ENCODE data around the gene TDG. TPM values are rescaled to one million over a fixed set of nuclear protein-coding genes. Genes with fewer than 3 reads are reported as not detected.

TDG gene
- total RNA-seq, 4 donors from 2014 or later, result 18.9 to 24.3 (median 21.1) TPM

DNA sequence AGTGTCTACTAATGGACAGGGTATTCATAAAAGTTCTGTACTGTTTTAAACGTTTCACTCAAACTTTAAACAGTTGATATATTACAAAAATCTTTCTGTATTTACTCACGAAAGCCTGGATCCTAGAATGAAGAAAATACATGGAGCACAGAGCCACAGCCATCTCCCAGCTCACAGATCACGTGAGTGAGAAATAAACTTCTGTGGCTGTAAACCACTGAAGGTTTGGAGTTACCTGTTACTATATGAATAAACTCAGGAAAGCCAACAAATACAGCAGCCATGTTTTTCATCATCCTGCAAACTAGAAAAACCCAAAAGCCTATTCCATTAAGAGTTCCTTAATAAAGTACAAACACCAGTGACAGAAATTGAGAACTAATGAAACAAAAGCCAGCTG, 867 bp upstream of the TDG start:
- TF ChIP-seq, protein P1, sequence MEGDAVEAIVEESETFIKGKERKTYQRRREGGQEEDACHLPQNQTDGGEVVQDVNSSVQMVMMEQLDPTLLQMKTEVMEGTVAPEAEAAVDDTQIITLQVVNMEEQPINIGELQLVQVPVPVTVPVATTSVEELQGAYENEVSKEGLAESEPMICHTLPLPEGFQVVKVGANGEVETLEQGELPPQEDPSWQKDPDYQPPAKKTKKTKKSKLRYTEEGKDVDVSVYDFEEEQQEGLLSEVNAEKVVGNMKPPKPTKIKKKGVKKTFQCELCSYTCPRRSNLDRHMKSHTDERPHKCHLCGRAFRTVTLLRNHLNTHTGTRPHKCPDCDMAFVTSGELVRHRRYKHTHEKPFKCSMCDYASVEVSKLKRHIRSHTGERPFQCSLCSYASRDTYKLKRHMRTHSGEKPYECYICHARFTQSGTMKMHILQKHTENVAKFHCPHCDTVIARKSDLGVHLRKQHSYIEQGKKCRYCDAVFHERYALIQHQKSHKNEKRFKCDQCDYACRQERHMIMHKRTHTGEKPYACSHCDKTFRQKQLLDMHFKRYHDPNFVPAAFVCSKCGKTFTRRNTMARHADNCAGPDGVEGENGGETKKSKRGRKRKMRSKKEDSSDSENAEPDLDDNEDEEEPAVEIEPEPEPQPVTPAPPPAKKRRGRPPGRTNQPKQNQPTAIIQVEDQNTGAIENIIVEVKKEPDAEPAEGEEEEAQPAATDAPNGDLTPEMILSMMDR (IDR thresholded peaks at IDR 0.05), result no peak
- no peak for TF ChIP-seq POLR2A (IDR thresholded peaks at IDR 0.05)
- intact Hi-C loops (cut with DNase I; ENCODE audit: low total_unique reads), result no loop called here
- 11 to 16% methylated on average over 3 of the region's 3 CpGs for WGBS, 2 donors
- DNase-seq (ENCODE audit: low spot score in 2 of 2), result no peak
- H3K4me3 ChIP-seq (ENCODE audit: low read depth, poor library complexity, severe bottlenecking), result peak overlapping the region; percentile 87

- WGBS, 2 donors, result 0 to 1% methylated on average over 11 of the region's 11 CpGs
- TF ChIP-seq POLR2A (IDR thresholded peaks at IDR 0.05), result no peak
- TF ChIP-seq, protein P1 (IDR thresholded peaks at IDR 0.05), result no peak
- intact Hi-C loops (cut with DNase I; ENCODE audit: low total_unique reads), result no loop called here
- peak overlapping the region; percentile 87 for H3K4me3 ChIP-seq (ENCODE audit: low read depth, poor library complexity, severe bottlenecking)
- DNase-seq (ENCODE audit: low spot score in 2 of 2), result no peak
Observed at GRCh38 chr12:103965255-103965589, 450 bp upstream of the TDG start.

- intact Hi-C loops (cut with DNase I; ENCODE audit: low total_unique reads), result no loop called here
Observed at GRCh38 chr12:103966736-103967135, 1.1 kb downstream of the TDG start.

GRCh38 chr12:103969391-103969790, 3.7 kb downstream of the TDG start:
- intact Hi-C loops (cut with DNase I; ENCODE audit: low total_unique reads), result no loop called here
- H3K4me3 ChIP-seq (ENCODE audit: low read depth, poor library complexity, severe bottlenecking), result no peak overlapping the region
- TF ChIP-seq, protein P1 (IDR thresholded peaks at IDR 0.05), result no peak
- no peak for TF ChIP-seq POLR2A (IDR thresholded peaks at IDR 0.05)
- DNase-seq (ENCODE audit: low spot score in 2 of 2), result no peak
- WGBS, 2 donors, result 48 to 60% methylated on average over 2 of the region's 2 CpGs

More at GRCh38 chr12:103966736-103967135, 1.1 kb downstream of the TDG start:
- no peak overlapping the region for H3K4me3 ChIP-seq (ENCODE audit: low read depth, poor library complexity, severe bottlenecking)
- DNase-seq (ENCODE audit: low spot score in 2 of 2), result no peak
- WGBS, 2 donors, result 16 to 17% methylated on average over 1 of the region's 1 CpG
- no peak for TF ChIP-seq POLR2A (IDR thresholded peaks at IDR 0.05)
- TF ChIP-seq, protein P1 (IDR thresholded peaks at IDR 0.05), result no peak

DNA sequence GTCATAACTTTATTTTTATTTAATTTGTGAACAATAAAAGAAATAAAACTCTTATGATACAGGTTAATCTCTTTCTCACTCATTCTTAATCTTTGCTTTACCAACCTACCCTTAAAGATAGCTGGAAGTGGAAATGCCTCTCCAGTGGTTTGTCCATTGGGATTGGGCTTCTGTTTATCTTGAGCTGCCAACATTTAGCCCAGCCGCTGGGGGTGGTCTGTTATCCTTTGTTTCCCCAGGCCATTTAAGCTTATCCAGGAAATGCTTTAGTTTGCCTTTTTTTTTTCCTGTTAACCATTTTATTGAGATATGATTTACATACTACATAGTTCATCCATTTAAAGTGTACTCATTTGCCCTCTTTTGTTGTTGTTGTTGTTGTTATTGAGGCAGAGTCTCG, 8.2 kb downstream of the TDG start:
- TF ChIP-seq POLR2A (IDR thresholded peaks at IDR 0.05), result no peak
- TF ChIP-seq, protein P1 (IDR thresholded peaks at IDR 0.05), result no peak
- intact Hi-C loops (cut with DNase I; ENCODE audit: low total_unique reads), result no loop called here
- no peak for DNase-seq (ENCODE audit: low spot score in 2 of 2)
- H3K4me3 ChIP-seq (ENCODE audit: low read depth, poor library complexity, severe bottlenecking), result no peak overlapping the region
- WGBS, 2 donors, result 88 to 91% methylated on average over 2 of the region's 2 CpGs

DNA sequence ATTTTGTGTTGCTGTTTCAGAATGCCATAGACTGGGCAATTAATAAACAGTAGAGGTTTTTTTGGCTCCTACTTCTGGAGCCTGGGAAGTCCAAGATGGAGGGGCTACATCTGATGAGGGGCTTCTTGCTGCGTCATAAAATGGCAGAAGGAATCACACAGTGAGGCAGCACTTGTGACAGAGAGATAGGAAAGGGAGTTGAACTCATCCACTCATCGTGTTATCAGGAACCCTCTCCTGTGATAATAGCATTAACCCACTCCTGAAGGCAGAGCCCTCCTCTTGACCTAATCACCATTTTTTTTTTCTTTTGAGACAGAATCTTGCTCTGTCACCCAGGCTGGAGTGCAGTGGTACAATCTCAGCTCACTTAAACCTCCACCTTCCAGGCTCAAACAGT, 9.7 kb downstream of the TDG start:
- no peak for DNase-seq (ENCODE audit: low spot score in 2 of 2)
- no peak overlapping the region for H3K4me3 ChIP-seq (ENCODE audit: low read depth, poor library complexity, severe bottlenecking)
- WGBS, 2 donors, result 88 to 90% methylated on average over 2 of the region's 2 CpGs
- no peak for TF ChIP-seq POLR2A (IDR thresholded peaks at IDR 0.05)
- TF ChIP-seq, protein P1 (IDR thresholded peaks at IDR 0.05), result no peak
- intact Hi-C loops (cut with DNase I; ENCODE audit: low total_unique reads), result no loop called here

Data from lower leg skin (tissue), 4 donors.